LoVo (cell line): Measurements from ENCODE around the gene ARRB1.
"Not testable (repeated sequence)": the region's sequence is repeated elsewhere in the genome, so short reads cannot be mapped to it uniquely, and the experiment has no call there.

Experiments
- DNase-seq: peaks from one replicate; pipeline ENCODE4 v3.0.0-alpha.2; 2016; ENCODE audit warnings: low spot score

ARRB1 gene

GRCh38 chr11:75342966-75343870 is 8.2 kb downstream of the ARRB1 start:
- DNase-seq: no peak

- DNase-seq: no peak
These were observed 9.1 kb downstream of the ARRB1 start for GRCh38 chr11:75342231-75342918.

- no peak for DNase-seq
These were observed 9.8 kb downstream of the ARRB1 start for GRCh38 chr11:75341612-75342011.

- no peak for DNase-seq
These were observed 11.6 kb downstream of the ARRB1 start for GRCh38 chr11:75339685-75340409.

GRCh38 chr11:75338516-75339208 is 12.8 kb downstream of the ARRB1 start:
- DNase-seq: no peak

- no peak for DNase-seq
These were observed 14.2 kb downstream of the ARRB1 start for GRCh38 chr11:75337195-75337654.

- DNase-seq: no peak
These were observed 16.5 kb downstream of the ARRB1 start for GRCh38 chr11:75334976-75335375.

GRCh38 chr11:75334402-75334891 is 17.0 kb downstream of the ARRB1 start:
- no peak for DNase-seq

- no peak for DNase-seq
These were observed 17.7 kb downstream of the ARRB1 start for GRCh38 chr11:75333807-75334140.

- no peak for DNase-seq
These were observed 18.2 kb downstream of the ARRB1 start for GRCh38 chr11:75333022-75333806.

GRCh38 chr11:75331761-75332160 is 19.7 kb downstream of the ARRB1 start:
- not testable (repeated sequence) for DNase-seq

GRCh38 chr11:75331304-75331703 is 20.2 kb downstream of the ARRB1 start:
- DNase-seq: not testable (repeated sequence)

GRCh38 chr11:75330886-75331285 is 20.6 kb downstream of the ARRB1 start:
- not testable (repeated sequence) for DNase-seq

- DNase-seq: peak; percentile 16
These were observed 21.2 kb downstream of the ARRB1 start for GRCh38 chr11:75330291-75330690.

- peak; percentile 51 for DNase-seq
These were observed 22.8 kb downstream of the ARRB1 start for GRCh38 chr11:75328426-75329277.

- DNase-seq: no peak
These were observed 25.0 kb downstream of the ARRB1 start for GRCh38 chr11:75326439-75326810.

GRCh38 chr11:75325713-75326438 is 25.6 kb downstream of the ARRB1 start:
- DNase-seq: no peak

GRCh38 chr11:75324740-75325139 is 26.7 kb downstream of the ARRB1 start:
- no peak for DNase-seq

GRCh38 chr11:75324189-75324588 is 27.3 kb downstream of the ARRB1 start:
- no peak for DNase-seq
